ENCODE results near the gene PLP2. TPM values are rescaled to one million over a fixed set of nuclear protein-coding genes. Genes with fewer than 3 reads are reported as not detected.

Gene PLP2
- total and polyA plus RNA-seq, 2 of the 13 experiments (the other 11 are each of a cell fraction or from before 2014, with no cell fraction given) = 0.40 to 3.6 TPM

DNA sequence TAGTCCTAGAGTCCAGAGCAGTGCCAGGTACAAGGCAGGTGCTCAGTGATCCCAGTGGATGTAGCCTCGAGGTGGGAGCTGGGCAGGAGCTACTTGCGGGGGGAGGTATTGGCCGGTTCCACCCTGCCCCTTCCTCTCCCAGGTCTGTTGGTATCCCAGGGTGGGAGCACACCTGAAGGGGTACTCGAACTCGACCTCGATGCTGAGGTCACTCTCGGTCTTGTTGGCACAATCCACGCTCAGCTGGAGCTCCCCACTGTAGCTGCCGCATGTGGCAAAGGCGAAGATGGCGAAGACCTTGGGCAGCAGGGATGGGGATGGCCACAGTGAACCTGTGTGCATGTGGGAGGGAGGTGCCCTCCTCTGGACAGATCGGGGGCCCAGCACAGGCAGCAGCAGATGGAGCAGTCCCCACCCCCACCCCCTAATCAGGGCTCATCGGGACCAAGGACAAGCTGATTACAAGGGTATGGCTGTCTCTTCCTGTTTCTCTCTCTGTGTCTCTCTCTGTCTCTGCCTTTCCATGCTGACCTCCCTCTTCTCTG is 25.9 kb downstream of the PLP2 start (continued):
- TF ChIP-seq, protein P1, sequence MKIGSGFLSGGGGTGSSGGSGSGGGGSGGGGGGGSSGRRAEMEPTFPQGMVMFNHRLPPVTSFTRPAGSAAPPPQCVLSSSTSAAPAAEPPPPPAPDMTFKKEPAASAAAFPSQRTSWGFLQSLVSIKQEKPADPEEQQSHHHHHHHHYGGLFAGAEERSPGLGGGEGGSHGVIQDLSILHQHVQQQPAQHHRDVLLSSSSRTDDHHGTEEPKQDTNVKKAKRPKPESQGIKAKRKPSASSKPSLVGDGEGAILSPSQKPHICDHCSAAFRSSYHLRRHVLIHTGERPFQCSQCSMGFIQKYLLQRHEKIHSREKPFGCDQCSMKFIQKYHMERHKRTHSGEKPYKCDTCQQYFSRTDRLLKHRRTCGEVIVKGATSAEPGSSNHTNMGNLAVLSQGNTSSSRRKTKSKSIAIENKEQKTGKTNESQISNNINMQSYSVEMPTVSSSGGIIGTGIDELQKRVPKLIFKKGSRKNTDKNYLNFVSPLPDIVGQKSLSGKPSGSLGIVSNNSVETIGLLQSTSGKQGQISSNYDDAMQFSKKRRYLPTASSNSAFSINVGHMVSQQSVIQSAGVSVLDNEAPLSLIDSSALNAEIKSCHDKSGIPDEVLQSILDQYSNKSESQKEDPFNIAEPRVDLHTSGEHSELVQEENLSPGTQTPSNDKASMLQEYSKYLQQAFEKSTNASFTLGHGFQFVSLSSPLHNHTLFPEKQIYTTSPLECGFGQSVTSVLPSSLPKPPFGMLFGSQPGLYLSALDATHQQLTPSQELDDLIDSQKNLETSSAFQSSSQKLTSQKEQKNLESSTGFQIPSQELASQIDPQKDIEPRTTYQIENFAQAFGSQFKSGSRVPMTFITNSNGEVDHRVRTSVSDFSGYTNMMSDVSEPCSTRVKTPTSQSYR (CRISPR knock-in tag; IDR thresholded peaks at IDR 0.05; ENCODE audit: borderline replicate concordance) = peak; percentile 53; the same call in 1 of the 2 replicates
- TF ChIP-seq ZNF788 (CRISPR knock-in tag; IDR thresholded peaks at IDR 0.05; ENCODE audit: borderline replicate concordance) = 0 out of 2 replicates have a peak, but pooled peaks have one; percentile 26
- TF ChIP-seq ZNF687 (CRISPR knock-in tag; IDR thresholded peaks at IDR 0.05) = peak; percentile 79
- TF ChIP-seq HIC2 (CRISPR knock-in tag; IDR thresholded peaks at IDR 0.05; ENCODE audit: low read depth) = peak; percentile 21; the same call in 1 of the 2 replicates
- peak; percentile 24 for TF ChIP-seq HNF4A (CRISPR knock-in tag; IDR thresholded peaks at IDR 0.05)
- 0 out of 2 replicates have a peak, but pooled peaks have one; percentile 21 for TF ChIP-seq SALL1 (CRISPR knock-in tag; IDR thresholded peaks at IDR 0.05)
- no peak for TF ChIP-seq SIX1 (CRISPR knock-in tag; IDR thresholded peaks at IDR 0.05; ENCODE audit: borderline replicate concordance)
- no peak for TF ChIP-seq ZNF652 (CRISPR knock-in tag; IDR thresholded peaks at IDR 0.05; ENCODE audit: borderline replicate concordance, low read depth)
- TF ChIP-seq SAP130 (CRISPR knock-in tag; IDR thresholded peaks at IDR 0.05; ENCODE audit: low read depth) = peak; percentile 34; the same call in 1 of the 2 replicates
- TF ChIP-seq DBP (CRISPR knock-in tag; IDR thresholded peaks at IDR 0.05; ENCODE audit: not compliant biosample characterization) = no peak
- TF ChIP-seq MED1 (CRISPR knock-in tag; IDR thresholded peaks at IDR 0.05) = 0 out of 2 replicates have a peak, but pooled peaks have one; percentile 12
